Measurements from ENCODE around the gene IL4R. TPM values are rescaled to one million over a fixed set of nuclear protein-coding genes. Genes with fewer than 3 reads are reported as not detected.

IL4R gene
- total and polyA plus RNA-seq, 2 of the 8 experiments (the other 6 are each of a cell fraction or from before 2014, with no cell fraction given): 29.1 to 29.4 TPM

DNA sequence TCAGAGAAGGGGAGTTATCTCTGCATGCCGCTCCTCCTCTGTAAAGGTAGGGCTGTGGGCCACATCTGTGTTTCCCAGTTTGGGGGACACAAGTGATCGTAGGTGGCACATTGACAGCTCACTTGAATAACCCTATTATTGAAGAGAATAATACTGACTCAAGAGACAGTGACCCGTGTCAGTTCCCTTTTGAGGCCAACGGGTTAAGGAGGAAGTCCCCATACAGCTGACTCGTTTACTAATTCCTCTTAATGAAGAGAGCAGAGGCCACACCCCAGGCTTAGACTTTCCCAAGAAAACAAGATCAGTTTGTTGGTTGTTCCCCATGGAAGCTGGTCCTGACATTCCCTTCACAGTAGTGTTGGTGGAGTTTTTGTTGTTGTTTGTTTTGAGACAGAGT lies 33.0 kb downstream of the IL4R start:
- Histone ChIP-seq H3K4me1 (replicated peaks in 1 of 4; ENCODE audit: control insufficient read depth in 3 of 4, insufficient read depth in 4 of 4, low read length in 3 of 4) (no peaks in the 10 kb centered on the region), H3K18ac (ENCODE audit: extremely low read depth, low read length) (no peak overlapping the region), H3K79me1 (ENCODE audit: low read depth, low read length) (no peaks in the 10 kb centered on the region), H2AK5ac (ENCODE audit: low read depth, low read length) (no peak overlapping the region), H2BK15ac (ENCODE audit: low read length) (no peak overlapping the region), H3K23ac (ENCODE audit: insufficient read length) (no peak overlapping the region), H3K9me3 (ENCODE audit: insufficient read depth in 2 of 2, low read depth in 1 of 2, low read length in 1 of 2) (peaks cover 4 to 5% of the 10 kb centered on the region in 2 experiments; a peak in 2 of 4 replicates), H3K27ac (ENCODE audit: low read depth, low read length) (no peak overlapping the region), H3K36me3 (ENCODE audit: control insufficient read depth in 2 of 4, insufficient read depth in 4 of 4, low read length in 3 of 4) (peaks cover 0 to 15% (median 0%) of the 10 kb centered on the region in 4 experiments; a peak in 3 of 8 replicates), H2BK20ac (ENCODE audit: low read length) (no peak overlapping the region), H3K27me3 (replicated peaks in 1 of 4; ENCODE audit: control insufficient read depth in 3 of 4, extremely low read depth in 1 of 4, insufficient read depth in 3 of 4, low read length in 3 of 4) (no peaks in the 10 kb centered on the region), H3K4me2 (ENCODE audit: insufficient read depth in 1 of 2, low read depth in 2 of 2, low read length in 2 of 2) (no peak overlapping the region), H3K4ac (replicated peaks; ENCODE audit: insufficient read length, low read depth, low read length) (no peak overlapping the region), H3K56ac (replicated peaks; ENCODE audit: insufficient read length, low read depth, low read length) (no peak overlapping the region), H3K79me2 (ENCODE audit: control insufficient read depth in 1 of 2, insufficient read depth in 2 of 2, low read length in 2 of 2) (no peaks in the 10 kb centered on the region), H3K23me2 (ENCODE audit: low read depth, low read length) (no peaks in the 10 kb centered on the region), H2BK12ac (ENCODE audit: low read depth, low read length) (no peak overlapping the region), H2AFZ (ENCODE audit: low read length) (no peak overlapping the region), H2BK120ac (replicated peaks; ENCODE audit: low read depth, low read length) (no peak overlapping the region), H3K9ac (replicated peaks in 1 of 4; ENCODE audit: extremely low read depth in 1 of 4, low read depth in 3 of 4, low read length in 3 of 4) (no peak overlapping the region), H4K20me1 (replicated peaks in 1 of 2; ENCODE audit: control insufficient read depth in 1 of 2, insufficient read depth in 2 of 2, low read length in 2 of 2) (peaks cover 0 to 3% of the 10 kb centered on the region in 2 experiments), H4K91ac (replicated peaks; ENCODE audit: insufficient read length, low read length) (no peak overlapping the region), H2BK5ac (ENCODE audit: low read depth, low read length) (no peak overlapping the region), H4K5ac (ENCODE audit: insufficient read length, low read depth, low read length) (no peak overlapping the region), H3K14ac (ENCODE audit: insufficient read length) (no peak overlapping the region), H3K4me3 (ENCODE audit: extremely low read depth in 1 of 4, insufficient read depth in 2 of 4, low read depth in 3 of 4, low read length in 4 of 4) (no peak overlapping the region), H4K8ac (ENCODE audit: extremely low read depth, insufficient read depth, low read length) (no peak overlapping the region)
- ChIA-PET CTCF (ENCODE audit: partially characterized antibody) (interaction anchor here (0.6 to 3.6 kb wide), 3 partner anchors 9 to 112 kb away, joined by 3 to 18 read pairs (median 3); no protein-coding TSS in a partner anchor), POLR2A (ENCODE audit: partially characterized antibody) (no interaction called here)
- WGBS, 2 experiments (ENCODE audit: extremely low coverage in 1 of 2, insufficient coverage in 1 of 2, insufficient read length in 1 of 2, insufficient replicate concordance in 2 of 2, low coverage in 1 of 2, low lambda C conversion rate in 2 of 2, missing lambda C conversion rate in 1 of 2): 79% methylated on average over 5 of the region's 5 CpGs; no CpG with 5 or more reads in 1 of the 2 experiments
- TF ChIP-seq SRF (IDR thresholded peaks at IDR 0.05; ENCODE audit: low read depth, low read length) (no peak), HDAC2 (IDR thresholded peaks at IDR 0.05; ENCODE audit: borderline replicate concordance in 1 of 2, low read depth in 2 of 2, low read length in 2 of 2) (no peak), SIN3A (conservative IDR thresholded peaks at IDR 0.05 in 1 of 2, IDR thresholded peaks at IDR 0.05 in 1 of 2; ENCODE audit: low read depth in 1 of 2, low read length in 2 of 2) (no peak), TAF1 (IDR thresholded peaks at IDR 0.05; ENCODE audit: low read depth, low read length) (no peak), NANOG (IDR thresholded peaks at IDR 0.05; ENCODE audit: insufficient read depth, low read depth, low read length, poor library complexity, severe bottlenecking) (no peak), TAF7 (optimal IDR thresholded peaks at IDR 0.05; ENCODE audit: borderline replicate concordance, low read depth, low read length) (no peak), RXRA (IDR thresholded peaks at IDR 0.05; ENCODE audit: insufficient read depth, low read depth, low read length) (no peak), EGR1 (IDR thresholded peaks at IDR 0.05; ENCODE audit: borderline replicate concordance, low read depth, low read length) (no peak), PHF8 (conservative IDR thresholded peaks at IDR 0.05; ENCODE audit: low read depth, low read length) (no peak), CEBPB (IDR thresholded peaks at IDR 0.05; ENCODE audit: low read depth, low read length) (no peak), RFX5 (IDR thresholded peaks at IDR 0.05; ENCODE audit: borderline replicate concordance, low read depth, low read length) (no peak), CTBP2 (IDR thresholded peaks at IDR 0.05; ENCODE audit: borderline replicate concordance, insufficient read depth, insufficient read length, low read length) (no peak)
- FAIRE-seq: no peak
- no peak for DNase-seq (ENCODE audit: low read depth in 1 of 2, low spot score in 2 of 2)

All from H1 (cell line).